ENCODE results near the gene CLDN24. TPM values are rescaled to one million over a fixed set of nuclear protein-coding genes. Genes with fewer than 3 reads are reported as not detected.

Gene CLDN24
- total RNA-seq, 1 donor from 2014 or later, result not detected

DNA sequence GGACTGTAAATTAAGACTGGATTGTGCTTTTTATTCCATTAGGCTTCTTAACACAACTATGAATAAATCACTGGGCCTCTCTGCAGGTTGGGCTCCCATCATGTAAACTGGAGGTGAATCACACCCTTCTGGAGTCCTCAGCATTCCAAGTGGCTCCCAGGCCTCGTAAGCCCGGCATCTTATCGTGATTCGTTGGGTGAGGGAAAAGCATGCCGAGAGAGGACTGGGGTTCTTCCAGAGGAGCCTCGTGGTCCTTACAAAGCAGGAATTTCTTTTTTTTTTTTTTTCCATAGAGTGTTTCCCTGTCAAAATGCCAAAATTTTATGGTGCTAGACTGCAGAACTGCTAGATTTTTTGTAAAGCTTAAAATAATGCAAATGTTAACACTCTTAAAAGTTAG, 22.2 kb downstream of the CLDN24 start:
- Histone ChIP-seq H3K36me3 (ENCODE audit: insufficient read depth, low read length) (peaks cover 9% of the 10 kb centered on the region), H3K79me2 (ENCODE audit: insufficient read depth, low read length) (no peaks in the 10 kb centered on the region), H3K9ac (ENCODE audit: low read length) (no peak overlapping the region), H4K20me1 (ENCODE audit: insufficient read depth, low read length) (no peaks in the 10 kb centered on the region), H3K27ac (ENCODE audit: low read depth, low read length) (no peak overlapping the region), H3K4me3 (ENCODE audit: insufficient read depth, low read depth, low read length) (no peak overlapping the region), H3K4me2 (ENCODE audit: low read length) (no peak overlapping the region), H3K4me1 (ENCODE audit: insufficient read depth, low read length) (peaks cover 6% of the 10 kb centered on the region), H3K9me3 (ENCODE audit: insufficient read depth, low read depth, low read length) (no peaks in the 10 kb centered on the region), H2AFZ (ENCODE audit: low read depth, low read length) (no peak overlapping the region), H3K27me3 (ENCODE audit: insufficient read depth, low read length) (no peaks in the 10 kb centered on the region)
- FAIRE-seq, result no peak
- Mint-ChIP-seq H3K27me3 (ENCODE audit: low read depth, unreplicated experiment) (no peaks in the 10 kb centered on the region), H3K4me1 (ENCODE audit: low read depth, unreplicated experiment) (peaks cover 12% of the 10 kb centered on the region), H3K4me3 (ENCODE audit: unreplicated experiment) (no peak overlapping the region), H3K27ac (ENCODE audit: unreplicated experiment) (no peak overlapping the region), H3K36me3 (ENCODE audit: low read depth, unreplicated experiment) (peaks cover 18% of the 10 kb centered on the region), H3K9me3 (ENCODE audit: unreplicated experiment) (no peaks in the 10 kb centered on the region)
- peak; percentile 70 for DNase-seq (ENCODE audit: low read depth)
- TF ChIP-seq EZH2 (IDR thresholded peaks at IDR 0.05; ENCODE audit: insufficient read depth, low read length) (no peak), CTCF (IDR thresholded peaks at IDR 0.05; ENCODE audit: insufficient read depth, low read depth, low read length) (no peak)

GRCh38 chr4:183299464-183299863, 22.8 kb downstream of the CLDN24 start:
- H4K20me1 ChIP-seq (ENCODE audit: insufficient read depth, low read length), result no peaks in the 10 kb centered on the region
- H3K9ac ChIP-seq (ENCODE audit: low read length), result no peak overlapping the region
- no peaks in the 10 kb centered on the region for H3K9me3 Mint-ChIP-seq (ENCODE audit: unreplicated experiment)
- peaks cover 9% of the 10 kb centered on the region for H3K36me3 ChIP-seq (ENCODE audit: insufficient read depth, low read length)
- no peaks in the 10 kb centered on the region for H3K27me3 Mint-ChIP-seq (ENCODE audit: low read depth, unreplicated experiment)
- no peak overlapping the region for H3K4me3 ChIP-seq (ENCODE audit: insufficient read depth, low read depth, low read length)
- H3K27ac Mint-ChIP-seq (ENCODE audit: unreplicated experiment), result no peak overlapping the region
- no peaks in the 10 kb centered on the region for H3K27me3 ChIP-seq (ENCODE audit: insufficient read depth, low read length)
- no peak for DNase-seq (ENCODE audit: low read depth)
- no peak overlapping the region for H3K27ac ChIP-seq (ENCODE audit: low read depth, low read length)
- no peak for TF ChIP-seq EZH2 (IDR thresholded peaks at IDR 0.05; ENCODE audit: insufficient read depth, low read length)
- TF ChIP-seq CTCF (IDR thresholded peaks at IDR 0.05; ENCODE audit: insufficient read depth, low read depth, low read length), result no peak
- H3K9me3 ChIP-seq (ENCODE audit: insufficient read depth, low read depth, low read length), result no peaks in the 10 kb centered on the region
- peaks cover 22% of the 10 kb centered on the region for H3K36me3 Mint-ChIP-seq (ENCODE audit: low read depth, unreplicated experiment)
- H2AFZ ChIP-seq (ENCODE audit: low read depth, low read length), result no peak overlapping the region
- no peak overlapping the region for H3K4me2 ChIP-seq (ENCODE audit: low read length)
- no peak overlapping the region for H3K4me3 Mint-ChIP-seq (ENCODE audit: unreplicated experiment)
- peaks cover 13% of the 10 kb centered on the region for H3K4me1 Mint-ChIP-seq (ENCODE audit: low read depth, unreplicated experiment)
- FAIRE-seq, result no peak
- H3K79me2 ChIP-seq (ENCODE audit: insufficient read depth, low read length), result no peaks in the 10 kb centered on the region
- peaks cover 6% of the 10 kb centered on the region for H3K4me1 ChIP-seq (ENCODE audit: insufficient read depth, low read length)

DNA sequence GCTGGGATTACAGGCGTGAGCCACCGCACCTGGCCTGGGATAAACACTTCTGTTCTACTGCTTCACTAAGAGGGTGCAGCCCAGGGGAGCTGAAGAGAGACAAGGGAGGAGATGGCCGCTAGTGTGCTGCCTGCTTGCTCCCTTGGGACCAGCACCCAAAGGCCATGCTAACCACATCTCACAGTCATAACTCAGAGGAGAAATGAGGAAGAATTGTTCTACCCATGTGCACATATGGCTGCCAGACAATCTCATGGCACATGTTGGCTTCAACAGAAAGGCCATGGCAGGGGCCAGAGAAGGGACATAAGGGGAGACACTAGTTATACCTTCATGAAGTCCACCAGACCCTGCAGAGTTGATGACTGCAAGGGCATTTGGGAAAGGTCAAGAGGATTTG, 24.6 kb downstream of the CLDN24 start:
- Histone ChIP-seq H3K9me3 (ENCODE audit: insufficient read depth, low read depth, low read length) (no peaks in the 10 kb centered on the region), H3K9ac (ENCODE audit: low read length) (no peak overlapping the region), H3K4me2 (ENCODE audit: low read length) (no peak overlapping the region), H3K4me1 (ENCODE audit: insufficient read depth, low read length) (peaks cover 6% of the 10 kb centered on the region), H2AFZ (ENCODE audit: low read depth, low read length) (no peak overlapping the region), H3K27me3 (ENCODE audit: insufficient read depth, low read length) (no peaks in the 10 kb centered on the region), H4K20me1 (ENCODE audit: insufficient read depth, low read length) (no peaks in the 10 kb centered on the region), H3K79me2 (ENCODE audit: insufficient read depth, low read length) (no peaks in the 10 kb centered on the region), H3K36me3 (ENCODE audit: insufficient read depth, low read length) (peaks cover 9% of the 10 kb centered on the region), H3K27ac (ENCODE audit: low read depth, low read length) (no peak overlapping the region), H3K4me3 (ENCODE audit: insufficient read depth, low read depth, low read length) (no peak overlapping the region)
- no peaks in the 10 kb centered on the region for H3K27me3 Mint-ChIP-seq (ENCODE audit: low read depth, unreplicated experiment)
- H3K36me3 Mint-ChIP-seq (ENCODE audit: low read depth, unreplicated experiment), result peaks cover 23% of the 10 kb centered on the region
- TF ChIP-seq EZH2 (IDR thresholded peaks at IDR 0.05; ENCODE audit: insufficient read depth, low read length), result no peak
- no peak for TF ChIP-seq CTCF (IDR thresholded peaks at IDR 0.05; ENCODE audit: insufficient read depth, low read depth, low read length)
- FAIRE-seq (no peak), DNase-seq (ENCODE audit: low read depth) (no peak)
- H3K4me3 Mint-ChIP-seq (ENCODE audit: unreplicated experiment), result no peak overlapping the region
- H3K9me3 Mint-ChIP-seq (ENCODE audit: unreplicated experiment), result no peaks in the 10 kb centered on the region
- H3K4me1 Mint-ChIP-seq (ENCODE audit: low read depth, unreplicated experiment), result peaks cover 13% of the 10 kb centered on the region
- H3K27ac Mint-ChIP-seq (ENCODE audit: unreplicated experiment), result no peak overlapping the region
